Endothelial cell of umbilical vein (primary cell): ENCODE measurements around the gene GJB2. TPM values are rescaled to one million over a fixed set of nuclear protein-coding genes. Genes with fewer than 3 reads are reported as not detected.

ENCODE experiments used
- BruUV-seq: library from RNA; stranded (reverse); fragments of 400-500 nt; replicated peaks from 2 replicates; lab custom pipeline; 2021; lab: Mats Ljungman, UMichigan
- CTCF ChIA-PET: fragments of 300-600, 350-600 bp; sonication (Branson Sonifier 250); formaldehyde crosslinking; loops from one replicate; lab custom pipeline; 2021; ENCODE audit warnings: antibody characterized with exemption, inconsistent platforms; lab: Charles Lee
- POLR2A ChIA-PET: fragments of 300-600, 350-600 bp; sonication (Branson Sonifier 250); formaldehyde crosslinking; loops from one replicate; lab custom pipeline; 2021; ENCODE audit warnings: antibody characterized with exemption, inconsistent platforms; lab: Charles Lee
- DNase-seq: peaks from one replicate; pipeline ENCODE4 v3.0.0-alpha.2; 2011; ENCODE audit warnings: low read depth, low spot score
- FAIRE-seq: peaks from 2 replicates; lab custom pipeline; 2011; peaks lifted over from hg19 to GRCh38; lab: Jason Lieb, UNC
- H2AFZ ChIP-seq: 2 replicates; pipeline ENCODE4 v1.6.0; 2012; ENCODE audit warnings: low read depth, low read length, control low read depth, inconsistent platforms
- H3K27ac ChIP-seq: 2 replicates; pipeline ENCODE4 v1.5.1; 2011; ENCODE audit warnings: low read depth, mild to moderate bottlenecking, control low read depth, low read length, moderate library complexity; ENCODE audit not compliant: insufficient read depth
- H3K27me3 ChIP-seq, 2 experiments: 2 replicates each; pipeline versions ENCODE4 v1.6.0 to v1.6.1; 2011; ENCODE audit warnings: low read length in 2 of 2, mixed read lengths in 1 of 2; ENCODE audit not compliant: control insufficient read depth in 2 of 2, insufficient read depth in 2 of 2
- H3K36me3 ChIP-seq, 2 experiments: 2 replicates in 1 of 2; 3 replicates in 1 of 2; pipeline ENCODE4 v1.5.1; 2011; ENCODE audit warnings: low read length in 2 of 2, mild to moderate bottlenecking in 1 of 2, moderate library complexity in 1 of 2; ENCODE audit not compliant: control insufficient read depth in 2 of 2, insufficient read depth in 2 of 2; ENCODE audit errors: extremely low read depth in 1 of 2
- H3K4me1 ChIP-seq: 3 replicates; pipeline ENCODE4 v1.5.1; 2011; ENCODE audit warnings: mild to moderate bottlenecking, low read length; ENCODE audit not compliant: control insufficient read depth, insufficient read depth; ENCODE audit errors: extremely low read depth
- H3K4me2 ChIP-seq: 2 replicates; pipeline ENCODE4 v1.6.1; 2011; ENCODE audit warnings: low read length, control low read depth, mixed read lengths; ENCODE audit not compliant: insufficient read depth
- H3K4me3 ChIP-seq, 3 experiments: fragments of 200-600 bp in 1 of 3; sonication (generic), shearing (Covaris generic) in 1 of 3; replicated peaks in 1 of 3; 2 replicates each; pipeline ENCODE4 v1.5.1; 2011 to 2016; ENCODE audit warnings: control low read depth in 3 of 3, low read length in 3 of 3, mild to moderate bottlenecking in 2 of 3, inconsistent platforms in 1 of 3, low read depth in 1 of 3, moderate library complexity in 1 of 3; ENCODE audit not compliant: insufficient read depth in 1 of 3
- H3K79me2 ChIP-seq: 2 replicates; pipeline ENCODE4 v1.6.0; 2012; ENCODE audit warnings: low read length, inconsistent platforms; ENCODE audit not compliant: control insufficient read depth, insufficient read depth
- H3K9ac ChIP-seq: replicated peaks from 2 replicates; pipeline ENCODE3; 2011; ENCODE audit warnings: low read length, control low read depth; ENCODE audit not compliant: insufficient read depth; ENCODE audit errors: extremely low read depth
- H3K9me1 ChIP-seq: replicated peaks from 3 replicates; pipeline ENCODE4 v1.6.0; 2011; ENCODE audit warnings: mild to moderate bottlenecking, low read length; ENCODE audit not compliant: control insufficient read depth, insufficient read depth; ENCODE audit errors: extremely low read depth
- H3K9me3 ChIP-seq: replicated peaks from 2 replicates; pipeline ENCODE4 v1.5.1; 2012; ENCODE audit warnings: low read length, inconsistent platforms; ENCODE audit not compliant: control insufficient read depth, insufficient read depth
- H4K20me1 ChIP-seq: replicated peaks from 2 replicates; pipeline ENCODE3; 2011; ENCODE audit warnings: mild to moderate bottlenecking, low read length; ENCODE audit not compliant: control insufficient read depth, insufficient read depth; ENCODE audit errors: extremely low read depth
- CTCF ChIP-seq, 2 donors: IDR thresholded peaks; 1 replicate in 1 of 2; 2 replicates in 1 of 2; pipeline ENCODE4 v1.5.1; 2011; ENCODE audit warnings: low read length in 2 of 2, mild to moderate bottlenecking in 2 of 2, moderate library complexity in 2 of 2, control low read depth in 1 of 2, inconsistent platforms in 1 of 2, low read depth in 1 of 2; ENCODE audit not compliant: insufficient read depth in 1 of 2; ENCODE audit errors: extremely low read depth in 1 of 2
- EZH2 ChIP-seq: IDR thresholded peaks from 2 replicates; pipeline ENCODE4 v1.6.1; 2012; ENCODE audit warnings: borderline replicate concordance, low read depth, mild to moderate bottlenecking, moderate library complexity, low read length, inconsistent platforms; ENCODE audit not compliant: severe bottlenecking
- FOS ChIP-seq: IDR thresholded peaks from 2 replicates; pipeline ENCODE4 v1.6.1; 2011; ENCODE audit warnings: mild to moderate bottlenecking, low read length, moderate library complexity, borderline replicate concordance; ENCODE audit not compliant: insufficient read depth
- JUN ChIP-seq: IDR thresholded peaks from 2 replicates; pipeline ENCODE4 v1.6.1; 2011; ENCODE audit warnings: borderline replicate concordance, low read depth; ENCODE audit not compliant: insufficient read length, insufficient read depth
- dilution Hi-C: fragments of 300-500 bp; cut with MboI; formaldehyde crosslinking; loops from one replicate; pipeline ENCODE4 v1.15.0; 2019; ENCODE audit warnings: low sequenced_read_pairs; ENCODE audit not compliant: extremely low pct_ligation_motif_present
- intact Hi-C: fragments of 100-400 bp; cut with micrococcal nuclease; formaldehyde crosslinking; loops from one replicate; pipeline ENCODE4 v1.10.0; 2022
- polyA plus RNA-seq, 4 experiments: library from polyadenylated mRNA; depleted of rRNA in 3 of 4; stranded (reverse) in 3 of 4; unstranded in 1 of 4; fragments of >200 nt; gene quantifications; 2 replicates each; pipeline versions ENCODE4 v1.2.1 to v1.2.3, GENCODE V29; 2011 to 2012; ENCODE audit warnings: missing spikeins in 1 of 4
- total RNA-seq: library from RNA; stranded (reverse); gene quantifications from 2 replicates; pipeline ENCODE4 v1.2.3, GENCODE V29; 2021

GJB2 gene
- total and polyA plus RNA-seq, 2 donors (not counting 3 experiments of a cell fraction or from before 2014, with no cell fraction given): not detected

- dilution Hi-C loops (no loop called here), intact Hi-C loops (loop anchor here (1.0 to 5.0 kb wide), 4 partner anchors 26 to 300 kb away; partner anchors contain the start of gene ZMYM5)
- H3K4me2 ChIP-seq: no peak overlapping the region
- POLR2A ChIA-PET: no interaction called here
- CTCF ChIA-PET: interaction anchor here (0.8 to 5.2 kb wide), 3 partner anchors 9 to 235 kb away, joined by 3 to 18 read pairs (median 11); no protein-coding TSS in a partner anchor
- no peak overlapping the region for H3K9ac ChIP-seq
- H4K20me1 ChIP-seq: no peaks in the 10 kb centered on the region
- H3K79me2 ChIP-seq: no peaks in the 10 kb centered on the region
- H2AFZ ChIP-seq: peak overlapping the region; percentile 60
- DNase-seq (no peak), FAIRE-seq (no peak)
- no peaks in the 10 kb centered on the region for H3K36me3 ChIP-seq
- TF ChIP-seq CTCF (IDR thresholded peaks at IDR 0.05; ENCODE audit: extremely low read depth in 1 of 2, insufficient read depth in 1 of 2, low read depth in 1 of 2, low read length in 2 of 2): no peak
- no peak for TF ChIP-seq FOS
- H3K9me3 ChIP-seq: no peaks in the 10 kb centered on the region
- peaks cover 2% of the 10 kb centered on the region for H3K4me1 ChIP-seq
- BruUV-seq: no TSS peak
- no peak overlapping the region for H3K27ac ChIP-seq
- H3K27me3 ChIP-seq: peaks cover 41 to 62% of the 10 kb centered on the region in 2 experiments
- H3K9me1 ChIP-seq: no peaks in the 10 kb centered on the region
- no peak overlapping the region for H3K4me3 ChIP-seq
These were observed 30.8 kb downstream of the GJB2 start for GRCh38 chr13:20161951-20162300.

GRCh38 chr13:20161275-20161950 is 31.3 kb downstream of the GJB2 start:
- BruUV-seq: no TSS peak
- TF ChIP-seq EZH2 (peak; percentile 79), JUN (no peak)
- Histone ChIP-seq H3K4me2 (peak overlapping the region; percentile 45), H3K79me2 (no peaks in the 10 kb centered on the region), H3K9me3 (no peaks in the 10 kb centered on the region), H3K27ac (no peak overlapping the region), H3K4me3 (peak overlapping the region in 2 of 3 experiments; percentile 25 to 28), H2AFZ (peak overlapping the region; percentile 60), H4K20me1 (no peaks in the 10 kb centered on the region), H3K9me1 (no peaks in the 10 kb centered on the region), H3K36me3 (no peaks in the 10 kb centered on the region), H3K4me1 (peaks cover 2% of the 10 kb centered on the region), H3K9ac (no peak overlapping the region), H3K27me3 (peaks cover 39 to 67% of the 10 kb centered on the region in 2 experiments)
- dilution Hi-C loops (no loop called here), intact Hi-C loops (loop anchor here (1.0 to 5.0 kb wide), 3 partner anchors 25 to 299 kb away; partner anchors contain the start of gene ZMYM5)
- no peak for FAIRE-seq
- CTCF ChIA-PET: interaction anchor here (0.7 to 5.2 kb wide), 6 partner anchors 9 to 234 kb away, joined by 3 to 18 read pairs (median 4); no protein-coding TSS in a partner anchor
- DNase-seq: no peak
- POLR2A ChIA-PET: no interaction called here
